IMR-90 (cell line): ENCODE measurements around the gene SHOX. TPM values are rescaled to one million over a fixed set of nuclear protein-coding genes. Genes with fewer than 3 reads are reported as not detected.

Experiments used
- ATAC-seq: fragments of 200-7000 bp; cut with Tn5 transposase; 2 replicates; pipeline ENCODE4 v1.9.1; 2020; ENCODE audit warnings: low read depth, mild to moderate bottlenecking, moderate library complexity
- BruUV-seq: library from RNA; stranded (reverse); fragments of 400-500 nt; replicated peaks from 2 replicates; lab custom pipeline; 2021; lab: Mats Ljungman, UMichigan
- CTCF ChIA-PET: fragments of 300-600 bp; formaldehyde crosslinking; extraction: SDS; loops from one replicate; lab custom pipeline; 2021; ENCODE audit warnings: antibody characterized with exemption; lab: Yijun Ruan, JAX
- POLR2A ChIA-PET: fragments of 300-600 bp; sonication (Branson Sonifier 250); formaldehyde crosslinking; loops from one replicate; lab custom pipeline; 2022; ENCODE audit warnings: antibody characterized with exemption; ENCODE audit not compliant: unreplicated experiment; lab: Charles Lee
- DNase-seq: peaks from one replicate; pipeline ENCODE4 v3.0.0; 2013
- H2AFZ ChIP-seq: replicated peaks from 2 replicates; pipeline ENCODE3; 2013; ENCODE audit warnings: low read length, mild to moderate bottlenecking; ENCODE audit not compliant: poor library complexity
- H2AK5ac ChIP-seq: 2 replicates; pipeline ENCODE4 v1.6.1; 2013; ENCODE audit warnings: low read depth, low read length, inconsistent platforms
- H2AK9ac ChIP-seq: replicated peaks from 2 replicates; pipeline ENCODE3; 2013; ENCODE audit warnings: mild to moderate bottlenecking, low read depth, low read length, moderate library complexity; ENCODE audit not compliant: poor library complexity
- H2BK120ac ChIP-seq: 2 replicates; pipeline ENCODE4 v1.6.1; 2013; ENCODE audit warnings: low read depth, low read length, inconsistent platforms
- H2BK15ac ChIP-seq: 3 replicates; pipeline ENCODE4 v1.6.1; 2013; ENCODE audit warnings: low read depth, low read length, inconsistent platforms
- H2BK20ac ChIP-seq: 2 replicates; pipeline ENCODE4 v1.6.1; 2013; ENCODE audit warnings: low read depth, mild to moderate bottlenecking, inconsistent platforms, low read length, moderate library complexity
- H2BK5ac ChIP-seq: 2 replicates; pipeline ENCODE4 v1.6.1; 2013; ENCODE audit warnings: mild to moderate bottlenecking, low read depth, low read length, inconsistent platforms; ENCODE audit not compliant: poor library complexity, severe bottlenecking
- H3K14ac ChIP-seq: replicated peaks from 2 replicates; pipeline ENCODE4 v1.6.1; 2013; ENCODE audit warnings: low read depth, low read length, inconsistent platforms
- H3K18ac ChIP-seq: 2 replicates; pipeline ENCODE4 v1.6.1; 2013; ENCODE audit warnings: low read depth, low read length, control low read depth
- H3K23ac ChIP-seq: 2 replicates; pipeline ENCODE4 v1.6.1; 2013; ENCODE audit warnings: low read depth, low read length, inconsistent platforms
- H3K27ac ChIP-seq: 2 replicates; pipeline ENCODE4 v1.5.1; 2013; ENCODE audit warnings: mild to moderate bottlenecking, control low read depth, low read length; ENCODE audit not compliant: insufficient read depth
- H3K27me3 ChIP-seq: 2 replicates; pipeline ENCODE4 v1.6.1; 2013; ENCODE audit warnings: low read length; ENCODE audit not compliant: control insufficient read depth, insufficient read depth
- H3K36me3 ChIP-seq: 2 replicates; pipeline ENCODE4 v1.6.1; 2013; ENCODE audit warnings: low read length, mixed read lengths; ENCODE audit not compliant: control insufficient read depth, insufficient read depth
- H3K4ac ChIP-seq: 2 replicates; pipeline ENCODE4 v1.6.1; 2013; ENCODE audit warnings: low read depth, low read length, inconsistent platforms
- H3K4me1 ChIP-seq: 2 replicates; pipeline ENCODE4 v1.6.1; 2013; ENCODE audit warnings: low read length, mixed read lengths; ENCODE audit not compliant: control insufficient read depth, insufficient read depth
- H3K4me2 ChIP-seq: 2 replicates; pipeline ENCODE4 v1.6.1; 2013; ENCODE audit warnings: low read depth, mild to moderate bottlenecking, control low read depth, low read length, moderate library complexity
- H3K4me3 ChIP-seq: 2 replicates; pipeline ENCODE4 v1.5.1; 2013; ENCODE audit warnings: low read depth, mild to moderate bottlenecking, control low read depth, low read length, moderate library complexity; ENCODE audit not compliant: insufficient read depth
- H3K56ac ChIP-seq: 2 replicates; pipeline ENCODE4 v1.6.1; 2013; ENCODE audit warnings: low read length, inconsistent platforms; ENCODE audit not compliant: insufficient read depth; ENCODE audit errors: extremely low read depth
- H3K79me1 ChIP-seq, 2 experiments: 2 replicates each; pipeline ENCODE4 v1.6.1; 2013; ENCODE audit warnings: low read length in 2 of 2, inconsistent platforms in 1 of 2, low read depth in 1 of 2
- H3K9ac ChIP-seq: 2 replicates; pipeline ENCODE4 v1.6.1; 2013; ENCODE audit warnings: low read depth, low read length, control low read depth
- H3K9me1 ChIP-seq: 2 replicates; pipeline ENCODE4 v1.6.1; 2013; ENCODE audit warnings: low read length, inconsistent platforms; ENCODE audit not compliant: insufficient read depth
- H3K9me3 ChIP-seq: 2 replicates; pipeline ENCODE4 v1.6.1; 2013; ENCODE audit warnings: low read length; ENCODE audit not compliant: control insufficient read depth, insufficient read depth
- H4K20me1 ChIP-seq: 2 replicates; pipeline ENCODE4 v1.6.1; 2013; ENCODE audit warnings: low read length, inconsistent platforms; ENCODE audit not compliant: insufficient read depth
- H4K5ac ChIP-seq: 2 replicates; pipeline ENCODE4 v1.6.1; 2013; ENCODE audit warnings: mild to moderate bottlenecking, low read depth, low read length, control low read depth
- H4K8ac ChIP-seq, 2 experiments: 2 replicates each; pipeline ENCODE4 v1.6.1; 2013; ENCODE audit warnings: low read depth in 2 of 2, low read length in 2 of 2, control low read depth in 1 of 2, inconsistent platforms in 1 of 2
- H4K91ac ChIP-seq: 2 replicates; pipeline ENCODE4 v1.6.1; 2013; ENCODE audit warnings: low read depth, low read length, inconsistent platforms; ENCODE audit not compliant: insufficient read depth
- BHLHE40 ChIP-seq: fragments of 150-350 bp; IDR thresholded peaks from 2 replicates; pipeline ENCODE4 v1.6.1; 2016; ENCODE audit warnings: mild to moderate bottlenecking, low read depth, low read length
- CEBPB ChIP-seq: IDR thresholded peaks from 2 replicates; pipeline ENCODE4 v1.6.1; 2012; ENCODE audit warnings: low read depth, low read length, improper control_type of control experiment
- CTCF ChIP-seq: conservative IDR thresholded peaks from 2 replicates; pipeline ENCODE4 v1.5.1; 2012; ENCODE audit warnings: mild to moderate bottlenecking, low read depth, low read length, improper control_type of control experiment
- ELK1 ChIP-seq: fragments of 150-350 bp; IDR thresholded peaks from 2 replicates; pipeline ENCODE4 v1.6.1; 2016; ENCODE audit warnings: low read depth, mild to moderate bottlenecking, low read length, moderate library complexity, borderline replicate concordance
- FOS ChIP-seq: fragments of 150-350 bp; IDR thresholded peaks from 2 replicates; pipeline ENCODE4 v1.6.1; 2016; ENCODE audit warnings: low read depth, low read length
- MAZ ChIP-seq: IDR thresholded peaks from 2 replicates; pipeline ENCODE4 v1.6.1; 2012; ENCODE audit warnings: low read depth, mild to moderate bottlenecking, low read length, improper control_type of control experiment, moderate library complexity, borderline replicate concordance
- MXI1 ChIP-seq: IDR thresholded peaks from 2 replicates; pipeline ENCODE4 v1.6.1; 2012; ENCODE audit warnings: low read depth, mild to moderate bottlenecking, low read length, moderate library complexity, borderline replicate concordance
- NFE2L2 ChIP-seq: fragments of 150-350 bp; IDR thresholded peaks from 2 replicates; pipeline ENCODE4 v1.6.1; 2016; ENCODE audit warnings: low read depth, mild to moderate bottlenecking, low read length
- POLR2A ChIP-seq: IDR thresholded peaks from 2 replicates; pipeline ENCODE4 v1.6.1; 2012; ENCODE audit warnings: mild to moderate bottlenecking, low read depth, low read length
- RAD21 ChIP-seq: IDR thresholded peaks from 2 replicates; pipeline ENCODE4 v1.6.1; 2012; ENCODE audit warnings: low read length, improper control_type of control experiment
- RCOR1 ChIP-seq: IDR thresholded peaks from 2 replicates; pipeline ENCODE4 v1.6.1; 2012; ENCODE audit warnings: mild to moderate bottlenecking, low read length, improper control_type of control experiment; ENCODE audit not compliant: insufficient replicate concordance
- SMC3 ChIP-seq: fragments of 150-350 bp; IDR thresholded peaks from 2 replicates; pipeline ENCODE4 v1.6.1; 2016; ENCODE audit warnings: low read depth, mild to moderate bottlenecking, antibody characterized with exemption, low read length, moderate library complexity
- USF2 ChIP-seq: fragments of 150-350 bp; IDR thresholded peaks from 2 replicates; pipeline ENCODE4 v1.6.1; 2017; ENCODE audit warnings: mild to moderate bottlenecking, antibody characterized with exemption, low read length, low read depth
- WGBS, 2 experiments: methylation state at CpG; one replicate each; pipeline versions ENCODE4 v1.1.5 to v1.1.7; 2013; ENCODE audit warnings: missing lambda C conversion rate in 2 of 2; ENCODE audit not compliant: insufficient read length in 1 of 2; ENCODE audit errors: extremely low coverage in 2 of 2; 5-methylcytosine and 5-hydroxymethylcytosine counted together
- dilution Hi-C: fragments of 300-500 bp; cut with HindIII; formaldehyde crosslinking; loops from one replicate; pipeline ENCODE4 v1.14.3; 2018; ENCODE audit warnings: low sequenced_read_pairs; ENCODE audit not compliant: unreplicated experiment
- in situ Hi-C: fragments of 300-500 bp; cut with MboI; formaldehyde crosslinking; loops from 3 replicates; pipeline ENCODE4 v1.14.3; 2019; ENCODE audit warnings: low sequenced_read_pairs, inconsistent platforms, mixed read lengths
- intact Hi-C: fragments of 100-400 bp; cut with micrococcal nuclease; formaldehyde crosslinking; loops from 2 replicates; pipeline ENCODE4 v1.10.0; 2022
- polyA plus RNA-seq, 3 experiments: library from polyadenylated mRNA; depleted of rRNA; stranded (reverse); fragments of >200 nt; gene quantifications; 2 replicates each; pipeline ENCODE4 v1.2.3, GENCODE V29; 2012; ENCODE audit warnings: low replicate concordance in 1 of 3
- total RNA-seq: library from RNA; depleted of rRNA; stranded (reverse); fragments of >200 nt; gene quantifications from 2 replicates; pipeline ENCODE4 v1.2.3, GENCODE V29; 2012

Gene SHOX
- total and polyA plus RNA-seq, 2 of the 4 experiments (the other 2 are of a cell fraction), result not detected

GRCh38 chrX:694800-695199 is 64.2 kb downstream of the SHOX start:
- no peak overlapping the region for H4K5ac ChIP-seq
- H3K9ac ChIP-seq, result no peak overlapping the region
- no peak overlapping the region for H2BK5ac ChIP-seq
- ChIA-PET CTCF (no interaction called here), POLR2A (no interaction called here)
- no peak overlapping the region for H3K4me2 ChIP-seq
- 13% methylated on average over 3 of the region's 19 CpGs; no CpG with 5 or more reads in 1 of the 2 experiments for WGBS, 2 experiments
- H3K14ac ChIP-seq, result no peak overlapping the region
- TF ChIP-seq BHLHE40 (no peak), SMC3 (no peak), FOS (no peak), ELK1 (no peak), RCOR1 (no peak), CTCF (no peak), USF2 (no peak), NFE2L2 (no peak), RAD21 (no peak), CEBPB (no peak), MAZ (no peak), MXI1 (no peak), POLR2A (no peak)
- in situ Hi-C loops (no loop called here), intact Hi-C loops (no loop called here), dilution Hi-C loops (no loop called here)
- H4K8ac ChIP-seq, result no peak overlapping the region
- no peaks in the 10 kb centered on the region for H3K36me3 ChIP-seq
- H2AFZ ChIP-seq, result no peak overlapping the region
- BruUV-seq, result no TSS peak
- no peaks in the 10 kb centered on the region for H3K79me1 ChIP-seq
- H3K23ac ChIP-seq, result no peak overlapping the region
- H4K20me1 ChIP-seq, result no peaks in the 10 kb centered on the region
- H2BK120ac ChIP-seq, result no peak overlapping the region
- no peak overlapping the region for H3K4me3 ChIP-seq
- H3K18ac ChIP-seq, result no peak overlapping the region
- no peak overlapping the region for H2BK15ac ChIP-seq
- H2AK5ac ChIP-seq, result no peak overlapping the region
- no peaks in the 10 kb centered on the region for H3K27me3 ChIP-seq
- DNase-seq (no peak), ATAC-seq (no peak)
- H2BK20ac ChIP-seq, result no peak overlapping the region
- no peak overlapping the region for H3K27ac ChIP-seq
- no peak overlapping the region for H3K56ac ChIP-seq
- H4K91ac ChIP-seq, result no peak overlapping the region
- peaks cover 27% of the 10 kb centered on the region for H3K9me3 ChIP-seq
- no peak overlapping the region for H3K4ac ChIP-seq
- H2AK9ac ChIP-seq, result no peak overlapping the region
- no peaks in the 10 kb centered on the region for H3K9me1 ChIP-seq
- H3K4me1 ChIP-seq, result no peaks in the 10 kb centered on the region
